Central memory CD8-positive, alpha-beta T cell (primary cell): ENCODE results near the gene FAM171A1.
"Not testable (repeated sequence)": the region's sequence is repeated elsewhere in the genome, so short reads cannot be mapped to it uniquely, and the experiment has no call there.

Experiments used
- ATAC-seq: fragments of 150-1000 bp; cut with Tn5 transposase; replicated peaks from 2 replicates; pipeline ENCODE4 v1.10.0; 2022; ENCODE audit warnings: mild to moderate bottlenecking, moderate FRiP score, moderate number of reproducible peaks; ENCODE audit not compliant: poor library complexity, severe bottlenecking; ENCODE audit errors: extremely low read depth
- DNase-seq, 2 donors: peaks; one replicate each; pipeline ENCODE4 v3.0.0; 2021; ENCODE audit warnings: low spot score in 2 of 2
- H3K27ac Mint-ChIP-seq: one replicate; pipeline ENCODE4 v1.8.0; 2022; ENCODE audit warnings: low read depth, mild to moderate bottlenecking, moderate library complexity, mixed read lengths
- H3K27me3 Mint-ChIP-seq: one replicate; pipeline ENCODE4 v1.8.0; 2022; ENCODE audit warnings: mixed read lengths
- H3K36me3 Mint-ChIP-seq: one replicate; pipeline ENCODE4 v1.8.0; 2022; ENCODE audit warnings: mild to moderate bottlenecking, moderate library complexity, mixed read lengths; ENCODE audit not compliant: insufficient read depth
- H3K4me1 Mint-ChIP-seq: one replicate; pipeline ENCODE4 v1.8.0; 2022; ENCODE audit warnings: mixed read lengths
- H3K4me3 Mint-ChIP-seq: one replicate; pipeline ENCODE4 v1.8.0; 2022; ENCODE audit warnings: mild to moderate bottlenecking, moderate library complexity, mixed read lengths
- H3K9me3 Mint-ChIP-seq: one replicate; pipeline ENCODE4 v1.8.0; 2022; ENCODE audit warnings: mixed read lengths

FAM171A1 gene

GRCh38 chr10:15305161-15305560, 65.9 kb downstream of the FAM171A1 start:
- no peak overlapping the region for H3K4me3 Mint-ChIP-seq
- DNase-seq: no peak
- no peak overlapping the region for H3K27ac Mint-ChIP-seq
- H3K27me3 Mint-ChIP-seq: peaks cover 17% of the 10 kb centered on the region
- no peaks in the 10 kb centered on the region for H3K9me3 Mint-ChIP-seq
- no peaks in the 10 kb centered on the region for H3K4me1 Mint-ChIP-seq
- ATAC-seq: no peak
- H3K36me3 Mint-ChIP-seq: no peaks in the 10 kb centered on the region

- H3K4me1 Mint-ChIP-seq, ATAC-seq, H3K36me3 Mint-ChIP-seq, DNase-seq, H3K27ac Mint-ChIP-seq, H3K4me3 Mint-ChIP-seq, H3K9me3 Mint-ChIP-seq: not testable (repeated sequence)
- H3K27me3 Mint-ChIP-seq: peaks cover 22% of the 10 kb centered on the region
These were observed 68.7 kb downstream of the FAM171A1 start for GRCh38 chr10:15302188-15302956.

- Mint-ChIP-seq H3K36me3 (no peaks in the 10 kb centered on the region), H3K9me3 (no peaks in the 10 kb centered on the region), H3K27me3 (peaks cover 36% of the 10 kb centered on the region), H3K4me1 (no peaks in the 10 kb centered on the region), H3K4me3 (no peak overlapping the region), H3K27ac (no peak overlapping the region)
- DNase-seq: no peak
- ATAC-seq: no peak
These were observed 70.4 kb downstream of the FAM171A1 start for GRCh38 chr10:15300697-15301096.

- Mint-ChIP-seq H3K4me3 (no peak overlapping the region), H3K36me3 (no peaks in the 10 kb centered on the region), H3K27me3 (peaks cover 42% of the 10 kb centered on the region), H3K27ac (no peak overlapping the region), H3K4me1 (no peaks in the 10 kb centered on the region), H3K9me3 (no peaks in the 10 kb centered on the region)
- no peak for DNase-seq
- ATAC-seq: no peak
These were observed 70.9 kb downstream of the FAM171A1 start for GRCh38 chr10:15300145-15300544.

DNA sequence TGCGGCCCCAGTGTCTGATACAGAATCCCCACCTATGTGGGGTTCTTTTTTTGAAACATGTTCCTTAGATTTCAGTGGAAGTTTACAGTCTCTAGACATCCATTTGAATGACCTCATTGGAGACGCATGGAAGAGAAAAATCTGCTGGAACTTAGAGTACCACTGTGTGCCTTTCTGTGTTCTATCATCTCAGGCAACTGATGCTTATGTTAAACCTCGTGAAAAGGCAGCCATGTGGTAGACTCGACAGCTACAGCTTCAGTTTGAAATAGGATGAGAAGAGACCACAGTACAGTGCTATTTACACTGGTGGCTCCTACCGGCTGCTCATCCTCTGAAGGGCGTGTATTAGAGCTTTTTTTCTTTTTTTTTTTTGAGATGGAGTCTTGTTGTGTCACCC, 74.4 kb downstream of the FAM171A1 start:
- H3K27ac Mint-ChIP-seq: no peak overlapping the region
- DNase-seq (no peak), ATAC-seq (no peak)
- no peaks in the 10 kb centered on the region for H3K4me1 Mint-ChIP-seq
- no peaks in the 10 kb centered on the region for H3K9me3 Mint-ChIP-seq
- H3K4me3 Mint-ChIP-seq: no peak overlapping the region
- H3K27me3 Mint-ChIP-seq: peaks cover 55% of the 10 kb centered on the region
- H3K36me3 Mint-ChIP-seq: no peaks in the 10 kb centered on the region

GRCh38 chr10:15295537-15296325, 75.4 kb downstream of the FAM171A1 start:
- H3K4me1 Mint-ChIP-seq: no peaks in the 10 kb centered on the region
- DNase-seq (no peak), ATAC-seq (no peak)
- H3K36me3 Mint-ChIP-seq: no peaks in the 10 kb centered on the region
- H3K27ac Mint-ChIP-seq: no peak overlapping the region
- no peak overlapping the region for H3K4me3 Mint-ChIP-seq
- no peaks in the 10 kb centered on the region for H3K9me3 Mint-ChIP-seq
- peaks cover 55% of the 10 kb centered on the region for H3K27me3 Mint-ChIP-seq

GRCh38 chr10:15293862-15294842, 76.9 kb downstream of the FAM171A1 start:
- no peak for ATAC-seq
- Mint-ChIP-seq H3K4me3 (no peak overlapping the region), H3K27me3 (peaks cover 55% of the 10 kb centered on the region), H3K36me3 (no peaks in the 10 kb centered on the region), H3K27ac (no peak overlapping the region), H3K9me3 (no peaks in the 10 kb centered on the region), H3K4me1 (no peaks in the 10 kb centered on the region)
- DNase-seq: no peak

- no peaks in the 10 kb centered on the region for H3K9me3 Mint-ChIP-seq
- H3K27me3 Mint-ChIP-seq: peaks cover 36% of the 10 kb centered on the region
- H3K4me1 Mint-ChIP-seq: no peaks in the 10 kb centered on the region
- DNase-seq (no peak), ATAC-seq (no peak)
- no peaks in the 10 kb centered on the region for H3K36me3 Mint-ChIP-seq
- H3K4me3 Mint-ChIP-seq: no peak overlapping the region
- no peak overlapping the region for H3K27ac Mint-ChIP-seq
These were observed 80.4 kb downstream of the FAM171A1 start for GRCh38 chr10:15290671-15291070.

DNA sequence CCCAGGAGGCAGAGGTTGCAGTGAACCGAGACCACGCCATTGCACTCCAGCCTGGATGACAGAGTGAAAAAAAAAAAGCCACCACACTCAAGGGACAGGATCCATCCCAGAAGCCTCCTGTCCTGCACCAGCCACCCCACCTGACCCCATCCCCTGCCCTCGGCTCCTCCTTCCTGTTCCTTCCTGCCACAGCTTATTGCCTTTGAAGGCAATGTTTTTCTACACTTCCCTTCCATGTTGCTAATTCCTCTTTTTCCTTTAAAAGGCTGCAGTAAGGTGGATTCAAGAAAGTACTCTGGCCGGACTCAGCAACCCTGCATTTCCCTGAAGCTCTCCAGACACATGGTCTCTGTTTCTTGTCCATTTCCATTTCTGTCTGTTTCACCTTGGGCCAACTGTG, 80.9 kb downstream of the FAM171A1 start:
- DNase-seq (no peak), ATAC-seq (no peak)
- Mint-ChIP-seq H3K9me3 (no peaks in the 10 kb centered on the region), H3K27me3 (peaks cover 31% of the 10 kb centered on the region), H3K4me1 (no peaks in the 10 kb centered on the region), H3K36me3 (no peaks in the 10 kb centered on the region), H3K4me3 (no peak overlapping the region), H3K27ac (no peak overlapping the region)

DNA sequence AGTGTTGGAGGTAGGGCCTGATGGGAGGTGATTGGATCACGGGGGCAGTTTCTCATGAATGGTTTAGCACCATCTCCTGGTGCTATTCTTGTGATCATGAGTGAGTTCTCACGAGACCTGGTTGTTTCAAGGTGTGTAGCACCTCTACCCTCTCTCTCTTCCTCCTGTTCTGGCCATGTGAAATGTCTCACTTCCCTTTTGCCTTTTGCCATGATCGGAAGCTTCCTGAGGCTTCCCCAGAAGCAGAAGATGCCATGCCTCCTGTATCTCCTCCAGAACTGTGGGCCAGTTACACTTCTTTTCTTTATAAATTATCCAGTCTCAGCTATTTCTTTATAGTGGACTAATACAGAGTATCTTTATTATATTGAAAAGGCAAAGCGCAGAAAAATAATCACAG, 90.1 kb downstream of the FAM171A1 start:
- H3K4me1 Mint-ChIP-seq: no peaks in the 10 kb centered on the region
- no peaks in the 10 kb centered on the region for H3K36me3 Mint-ChIP-seq
- peaks cover 9% of the 10 kb centered on the region for H3K27me3 Mint-ChIP-seq
- H3K9me3 Mint-ChIP-seq: no peaks in the 10 kb centered on the region
- ATAC-seq (no peak), DNase-seq (no peak)
- H3K27ac Mint-ChIP-seq: no peak overlapping the region
- H3K4me3 Mint-ChIP-seq: no peak overlapping the region

DNA sequence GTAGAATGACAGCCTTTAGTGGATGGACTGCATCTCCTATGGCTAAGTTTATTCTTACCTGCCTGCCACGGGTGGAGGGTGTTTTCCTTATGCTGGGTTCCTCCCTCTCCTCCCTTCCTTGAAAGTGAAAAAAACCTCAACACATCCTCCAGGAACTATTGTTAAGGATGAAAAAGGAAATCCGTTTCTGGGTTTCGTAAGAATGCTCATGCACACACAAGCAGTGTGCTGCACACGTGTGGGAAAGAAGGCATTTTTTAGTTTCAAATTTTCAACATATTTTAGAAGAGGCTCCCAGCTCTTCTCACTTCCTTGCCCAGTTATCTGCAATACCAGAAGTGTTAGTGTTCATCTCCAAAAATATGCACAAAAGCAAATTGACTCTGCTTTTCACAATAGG, 90.6 kb downstream of the FAM171A1 start:
- H3K27me3 Mint-ChIP-seq: peaks cover 9% of the 10 kb centered on the region
- DNase-seq (no peak), ATAC-seq (no peak)
- no peaks in the 10 kb centered on the region for H3K36me3 Mint-ChIP-seq
- H3K9me3 Mint-ChIP-seq: no peaks in the 10 kb centered on the region
- H3K4me3 Mint-ChIP-seq: no peak overlapping the region
- no peaks in the 10 kb centered on the region for H3K4me1 Mint-ChIP-seq
- no peak overlapping the region for H3K27ac Mint-ChIP-seq

DNA sequence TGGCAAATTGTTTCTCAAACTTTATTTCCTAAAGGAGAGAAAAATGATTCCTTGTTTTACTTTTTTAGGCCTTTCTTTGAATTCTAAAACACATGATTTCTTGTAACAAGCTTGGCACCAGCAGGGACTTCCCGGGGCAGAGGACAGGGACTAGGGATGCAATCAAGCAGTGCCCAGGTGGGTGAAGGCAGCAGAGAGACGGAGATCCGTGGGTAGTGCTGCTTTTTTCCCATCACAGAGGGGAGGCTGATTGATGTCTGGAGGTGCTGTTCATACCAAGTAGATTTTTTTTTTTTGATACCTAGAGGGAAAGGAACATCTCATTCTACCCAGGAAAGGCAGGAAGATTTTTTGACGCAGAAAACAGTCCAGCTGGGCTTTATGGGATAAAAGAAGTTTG, 91.9 kb downstream of the FAM171A1 start:
- Mint-ChIP-seq H3K9me3 (no peaks in the 10 kb centered on the region), H3K27me3 (peaks cover 15% of the 10 kb centered on the region), H3K4me1 (no peaks in the 10 kb centered on the region), H3K36me3 (no peaks in the 10 kb centered on the region), H3K27ac (no peak overlapping the region), H3K4me3 (no peak overlapping the region)
- DNase-seq (no peak), ATAC-seq (no peak)
